Measurements from ENCODE around the gene APOD. TPM values are rescaled to one million over a fixed set of nuclear protein-coding genes. Genes with fewer than 3 reads are reported as not detected.
"Not testable (repeated sequence)": the region's sequence is repeated elsewhere in the genome, so short reads cannot be mapped to it uniquely, and the experiment has no call there.

The APOD gene
- total RNA-seq (2014; rRNA removed; shearing (Covaris generic)), result 1.3 and 2.9 TPM in 2 replicates

DNA sequence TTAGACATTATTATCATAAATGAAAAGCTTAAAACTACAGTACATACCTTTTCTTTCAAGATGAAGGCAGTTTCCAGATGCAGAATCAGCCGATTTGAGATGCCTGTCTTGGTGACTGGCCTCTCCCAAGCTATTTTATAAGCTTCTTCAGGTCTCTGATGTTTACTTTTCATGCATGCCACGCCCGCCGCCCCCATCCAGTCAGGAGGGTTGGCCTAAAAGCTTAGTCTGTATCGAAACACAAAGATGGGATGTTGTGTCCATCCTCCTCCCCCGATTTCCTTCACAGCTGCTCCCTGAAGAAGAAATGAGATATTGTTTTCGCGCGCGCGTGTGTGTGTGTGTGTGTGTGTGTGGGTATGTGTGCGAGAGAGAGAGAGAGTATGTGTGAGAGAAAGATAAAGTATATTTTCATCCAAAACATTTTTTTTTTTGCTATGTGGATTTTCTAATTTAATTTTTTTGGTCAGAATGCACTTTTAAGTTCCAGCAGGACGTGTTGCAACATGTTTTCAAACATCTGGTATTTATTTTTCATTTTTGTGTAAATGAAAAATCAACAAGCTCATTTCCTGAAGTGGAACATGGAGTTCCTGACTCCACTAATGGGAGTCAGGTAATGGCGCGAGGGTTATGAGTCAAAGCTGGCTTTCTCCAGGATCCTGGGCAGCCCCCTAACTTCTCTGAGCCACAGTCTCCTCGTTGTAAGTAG is at the start of gene APOD:
APOD (minus strand) TSS at position 110 of the 712 bp plus-strand sequence. CDS start 4,479 bp downstream, outside the sequence.
- DNase-seq (ENCODE audit: low spot score), result no peak
- in situ Hi-C loops (cut with HindIII; ENCODE audit: low sequenced_read_pairs), result no loop called here

- in situ Hi-C loops (cut with HindIII; ENCODE audit: low sequenced_read_pairs); DNase-seq (ENCODE audit: low spot score): not testable (repeated sequence)
These were observed 49.6 kb upstream of the APOD start for GRCh38 chr3:195633351-195633750.

- in situ Hi-C loops (cut with HindIII; ENCODE audit: low sequenced_read_pairs); DNase-seq (ENCODE audit: low spot score): not testable (repeated sequence)
These were observed 48.9 kb upstream of the APOD start for GRCh38 chr3:195632501-195633185.

DNA sequence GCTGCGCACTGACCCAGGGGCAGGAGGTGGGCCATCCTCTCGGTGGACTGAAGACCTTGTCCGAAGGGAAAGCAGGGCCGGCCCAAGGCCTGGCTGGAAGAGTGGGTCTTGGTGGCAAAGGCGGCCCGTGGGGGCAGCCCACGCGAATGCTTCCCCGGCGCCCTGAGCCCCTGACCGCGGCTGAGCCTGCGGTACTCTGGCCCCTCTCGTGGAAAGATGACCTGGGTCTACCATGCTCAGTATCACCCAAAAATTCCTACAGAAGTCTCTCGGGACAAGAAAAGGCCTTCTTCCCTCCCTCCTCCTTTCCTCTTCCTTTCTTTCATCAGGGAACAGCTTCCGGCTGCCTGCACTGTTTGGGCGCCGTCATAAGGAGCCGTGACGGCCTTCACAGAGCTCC is 48.3 kb upstream of the APOD start:
- DNase-seq (ENCODE audit: low spot score); in situ Hi-C loops (cut with HindIII; ENCODE audit: low sequenced_read_pairs): not testable (repeated sequence)

- DNase-seq (ENCODE audit: low spot score); in situ Hi-C loops (cut with HindIII; ENCODE audit: low sequenced_read_pairs): not testable (repeated sequence)
These were observed 47.3 kb upstream of the APOD start for GRCh38 chr3:195630938-195631495.

GRCh38 chr3:195630086-195630917 is 46.6 kb upstream of the APOD start:
- in situ Hi-C loops (cut with HindIII; ENCODE audit: low sequenced_read_pairs); DNase-seq (ENCODE audit: low spot score): not testable (repeated sequence)

- in situ Hi-C loops (cut with HindIII; ENCODE audit: low sequenced_read_pairs); DNase-seq (ENCODE audit: low spot score): not testable (repeated sequence)
These were observed 45.9 kb upstream of the APOD start for GRCh38 chr3:195629682-195630081.

DNA sequence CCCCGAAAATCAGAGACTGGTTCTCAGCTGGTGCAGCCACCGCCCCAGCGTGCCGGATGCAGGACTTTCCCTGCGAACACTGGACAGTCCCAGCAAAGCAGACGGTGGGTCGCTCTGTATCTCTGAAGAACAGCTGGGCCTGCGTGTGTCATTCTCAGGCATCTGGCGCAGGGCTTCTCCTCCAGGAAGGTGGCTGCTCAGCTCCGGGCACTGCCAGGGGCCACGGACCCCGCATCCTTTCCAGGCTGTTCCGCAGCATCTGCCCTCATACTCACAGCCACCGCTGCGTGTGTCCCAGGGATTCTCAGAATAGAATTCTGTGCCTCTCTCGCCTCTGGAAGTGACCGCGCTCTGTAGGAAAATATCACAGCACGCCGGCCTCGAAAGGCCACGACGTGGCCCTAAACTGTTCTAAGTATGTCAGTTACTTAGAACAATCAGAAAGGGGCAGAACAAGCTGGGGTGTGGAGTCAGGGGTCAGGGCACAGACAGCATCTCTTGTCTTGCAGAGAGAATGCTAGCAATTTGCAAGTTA is 44.7 kb upstream of the APOD start:
- DNase-seq (ENCODE audit: low spot score); in situ Hi-C loops (cut with HindIII; ENCODE audit: low sequenced_read_pairs): not testable (repeated sequence)

GRCh38 chr3:195627515-195628385 is 44.0 kb upstream of the APOD start:
- in situ Hi-C loops (cut with HindIII; ENCODE audit: low sequenced_read_pairs); DNase-seq (ENCODE audit: low spot score): not testable (repeated sequence)

GRCh38 chr3:195624603-195625560 is 41.1 kb upstream of the APOD start:
- DNase-seq (ENCODE audit: low spot score); in situ Hi-C loops (cut with HindIII; ENCODE audit: low sequenced_read_pairs): not testable (repeated sequence)

GRCh38 chr3:195624171-195624570 is 40.4 kb upstream of the APOD start:
- in situ Hi-C loops (cut with HindIII; ENCODE audit: low sequenced_read_pairs), result not testable (repeated sequence)

GRCh38 chr3:195623217-195623965 is 39.7 kb upstream of the APOD start:
- DNase-seq (ENCODE audit: low spot score); in situ Hi-C loops (cut with HindIII; ENCODE audit: low sequenced_read_pairs): not testable (repeated sequence)

More at GRCh38 chr3:195624171-195624570, 40.4 kb upstream of the APOD start:
- not testable (repeated sequence) for DNase-seq (ENCODE audit: low spot score)

DNA sequence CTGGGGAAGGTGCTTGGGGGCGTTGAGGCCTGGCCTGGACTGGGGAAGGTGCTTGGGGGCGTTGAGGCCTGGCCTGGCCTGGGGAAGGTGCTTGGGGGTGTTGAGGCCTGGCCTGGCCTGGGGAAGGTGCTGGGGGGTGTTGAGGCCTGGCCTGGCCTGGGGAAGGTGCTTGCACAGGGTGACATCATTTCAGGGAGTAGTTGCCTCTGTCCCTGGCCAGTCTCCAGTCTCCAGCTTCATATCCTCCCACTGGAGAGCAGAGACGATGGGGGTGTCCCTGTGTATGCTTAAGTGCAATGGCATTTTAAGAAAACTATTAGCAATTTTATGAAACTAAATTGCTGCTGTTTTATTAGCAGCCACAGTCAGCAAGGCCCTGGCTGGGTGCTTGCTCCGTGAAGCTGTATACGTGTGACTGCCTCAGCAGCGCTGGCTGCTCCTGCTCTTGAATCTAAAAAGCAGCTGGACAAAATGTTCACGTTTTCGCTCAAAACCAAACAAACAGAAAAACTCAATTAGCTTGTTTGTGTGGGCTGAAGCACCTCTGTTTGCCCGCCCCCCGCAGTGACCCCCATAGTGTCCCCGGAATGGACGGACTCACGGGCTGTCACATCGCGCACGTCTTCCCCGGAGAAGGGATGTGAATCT is 38.9 kb upstream of the APOD start:
- DNase-seq (ENCODE audit: low spot score); in situ Hi-C loops (cut with HindIII; ENCODE audit: low sequenced_read_pairs): not testable (repeated sequence)

GRCh38 chr3:195622012-195622411 is 38.3 kb upstream of the APOD start:
- in situ Hi-C loops (cut with HindIII; ENCODE audit: low sequenced_read_pairs); DNase-seq (ENCODE audit: low spot score): not testable (repeated sequence)

DNA sequence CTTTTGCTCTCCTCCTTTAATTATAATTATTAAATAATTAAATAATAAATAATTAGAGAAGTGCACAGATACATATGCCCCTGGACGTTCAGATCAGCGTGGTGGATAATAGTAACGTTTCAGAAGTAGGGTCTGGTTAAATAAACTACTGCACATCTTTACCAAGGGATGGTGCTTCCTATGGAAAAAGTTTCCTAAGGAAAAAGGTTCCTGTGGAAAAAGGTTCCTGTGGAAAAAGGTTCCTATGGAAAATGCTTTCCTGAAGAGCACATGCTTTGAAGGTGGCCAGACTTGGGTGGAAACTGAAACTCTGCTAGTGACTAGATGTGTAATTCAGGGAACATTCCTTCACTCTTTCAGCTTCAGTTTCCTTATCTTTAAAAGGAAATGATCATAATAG is 37.4 kb upstream of the APOD start:
- in situ Hi-C loops (cut with HindIII; ENCODE audit: low sequenced_read_pairs); DNase-seq (ENCODE audit: low spot score): not testable (repeated sequence)

- in situ Hi-C loops (cut with HindIII; ENCODE audit: low sequenced_read_pairs); DNase-seq (ENCODE audit: low spot score): not testable (repeated sequence)
These were observed 36.7 kb upstream of the APOD start for GRCh38 chr3:195620476-195620875.

Data from G401 (cell line).